Neural cell (in vitro differentiated cells): ENCODE results near the gene KBTBD12.

Experiments
- CTCF ChIP-seq: fragments of 450-650 bp; IDR thresholded peaks from 2 replicates; pipeline ENCODE4 v1.5.1; 2014; ENCODE audit warnings: antibody characterized with exemption, mild to moderate bottlenecking, moderate library complexity; ENCODE audit not compliant: poor library complexity, severe bottlenecking
- EP300 ChIP-seq: fragments of 450-650 bp; conservative IDR thresholded peaks from 2 replicates; pipeline ENCODE4 v1.6.1; 2014; ENCODE audit warnings: antibody characterized with exemption, mild to moderate bottlenecking, moderate library complexity; ENCODE audit not compliant: poor library complexity, severe bottlenecking
- EZH2 ChIP-seq: fragments of 200-600, 300-800 bp; shearing (Covaris generic), sonication (generic); IDR thresholded peaks from 2 replicates; pipeline ENCODE4 v1.6.1; 2014; ENCODE audit warnings: antibody characterized with exemption, low read length, borderline replicate concordance, mild to moderate bottlenecking; ENCODE audit not compliant: insufficient read depth, poor library complexity, severe bottlenecking
- MXI1 ChIP-seq: fragments of 450-650 bp; conservative IDR thresholded peaks from 2 replicates; pipeline ENCODE4 v1.6.1; 2014; ENCODE audit warnings: antibody characterized with exemption, mild to moderate bottlenecking; ENCODE audit not compliant: poor library complexity, severe bottlenecking
- POLR2AphosphoS5 ChIP-seq: IDR thresholded peaks from 2 replicates; pipeline ENCODE4 v1.6.1; 2012
- RAD21 ChIP-seq: fragments of 450-650 bp; conservative IDR thresholded peaks from 2 replicates; pipeline ENCODE4 v1.6.1; 2014; ENCODE audit warnings: antibody characterized with exemption, mild to moderate bottlenecking, moderate library complexity
- SMC3 ChIP-seq: fragments of 450-650 bp; conservative IDR thresholded peaks from 2 replicates; pipeline ENCODE4 v1.6.1; 2014; ENCODE audit warnings: antibody characterized with exemption, mild to moderate bottlenecking, moderate library complexity; ENCODE audit not compliant: poor library complexity
- TAF1 ChIP-seq: IDR thresholded peaks from 2 replicates; pipeline ENCODE4 v1.6.1; 2012; ENCODE audit warnings: low read depth
- TF ChIP-seq, protein P1 (sequence below): IDR thresholded peaks from 2 replicates; pipeline ENCODE4 v1.6.1; 2012; ENCODE audit warnings: borderline replicate concordance

- TF ChIP-seq CTCF = no peak
- TF ChIP-seq, protein P1, sequence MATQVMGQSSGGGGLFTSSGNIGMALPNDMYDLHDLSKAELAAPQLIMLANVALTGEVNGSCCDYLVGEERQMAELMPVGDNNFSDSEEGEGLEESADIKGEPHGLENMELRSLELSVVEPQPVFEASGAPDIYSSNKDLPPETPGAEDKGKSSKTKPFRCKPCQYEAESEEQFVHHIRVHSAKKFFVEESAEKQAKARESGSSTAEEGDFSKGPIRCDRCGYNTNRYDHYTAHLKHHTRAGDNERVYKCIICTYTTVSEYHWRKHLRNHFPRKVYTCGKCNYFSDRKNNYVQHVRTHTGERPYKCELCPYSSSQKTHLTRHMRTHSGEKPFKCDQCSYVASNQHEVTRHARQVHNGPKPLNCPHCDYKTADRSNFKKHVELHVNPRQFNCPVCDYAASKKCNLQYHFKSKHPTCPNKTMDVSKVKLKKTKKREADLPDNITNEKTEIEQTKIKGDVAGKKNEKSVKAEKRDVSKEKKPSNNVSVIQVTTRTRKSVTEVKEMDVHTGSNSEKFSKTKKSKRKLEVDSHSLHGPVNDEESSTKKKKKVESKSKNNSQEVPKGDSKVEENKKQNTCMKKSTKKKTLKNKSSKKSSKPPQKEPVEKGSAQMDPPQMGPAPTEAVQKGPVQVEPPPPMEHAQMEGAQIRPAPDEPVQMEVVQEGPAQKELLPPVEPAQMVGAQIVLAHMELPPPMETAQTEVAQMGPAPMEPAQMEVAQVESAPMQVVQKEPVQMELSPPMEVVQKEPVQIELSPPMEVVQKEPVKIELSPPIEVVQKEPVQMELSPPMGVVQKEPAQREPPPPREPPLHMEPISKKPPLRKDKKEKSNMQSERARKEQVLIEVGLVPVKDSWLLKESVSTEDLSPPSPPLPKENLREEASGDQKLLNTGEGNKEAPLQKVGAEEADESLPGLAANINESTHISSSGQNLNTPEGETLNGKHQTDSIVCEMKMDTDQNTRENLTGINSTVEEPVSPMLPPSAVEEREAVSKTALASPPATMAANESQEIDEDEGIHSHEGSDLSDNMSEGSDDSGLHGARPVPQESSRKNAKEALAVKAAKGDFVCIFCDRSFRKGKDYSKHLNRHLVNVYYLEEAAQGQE = no peak
- no peak for TF ChIP-seq RAD21
- no peak for TF ChIP-seq EZH2
- no peak for TF ChIP-seq POLR2AphosphoS5
- no peak for TF ChIP-seq TAF1
- no peak for TF ChIP-seq EP300
- no peak for TF ChIP-seq SMC3
- TF ChIP-seq MXI1 = no peak
These were observed 6.1 kb upstream of the KBTBD12 start for GRCh38 chr3:127908951-127909350.
